Measurements from ENCODE around the gene RNASEL.

DNA sequence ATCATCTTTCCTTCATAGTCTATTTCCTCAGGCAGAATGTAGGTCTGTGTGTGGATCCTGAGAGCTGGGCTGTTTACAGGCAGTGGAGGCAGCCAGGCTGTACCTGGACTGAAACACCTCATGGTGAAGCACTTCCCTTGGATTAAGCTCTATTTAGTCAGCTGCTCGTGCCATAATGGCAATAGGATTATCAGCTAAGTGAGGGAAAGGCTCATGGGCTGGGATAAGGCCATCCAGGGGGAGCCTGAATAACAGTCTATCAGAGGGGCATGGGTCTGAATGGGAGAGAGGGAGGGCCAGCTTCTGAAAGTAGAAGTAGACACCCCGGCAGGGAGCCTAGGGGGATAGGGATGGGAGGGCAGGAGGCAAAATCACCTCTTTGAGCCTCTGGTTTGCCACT is 8.3 kb downstream of the RNASEL start:
- TF ChIP-seq GATA3 (IDR thresholded peaks at IDR 0.05; ENCODE audit: low read depth, low read length) = no peak
- TF ChIP-seq GATA2 (IDR thresholded peaks at IDR 0.05; ENCODE audit: low read depth, low read length) = no peak

All from SH-SY5Y (cell line).